ENCODE data around the gene DLL4.

- TF ChIP-seq CTCF (IDR thresholded peaks at IDR 0.05) (no peak), POLR2A (IDR thresholded peaks at IDR 0.05) (no peak), POLR2AphosphoS5 (IDR thresholded peaks at IDR 0.05) (no peak), EP300 (IDR thresholded peaks at IDR 0.05) (no peak)
These were observed 22.6 kb downstream of the DLL4 start for GRCh38 chr15:40951764-40952163.
